ENCODE data around the gene GJD2.

GJD2 gene

DNA sequence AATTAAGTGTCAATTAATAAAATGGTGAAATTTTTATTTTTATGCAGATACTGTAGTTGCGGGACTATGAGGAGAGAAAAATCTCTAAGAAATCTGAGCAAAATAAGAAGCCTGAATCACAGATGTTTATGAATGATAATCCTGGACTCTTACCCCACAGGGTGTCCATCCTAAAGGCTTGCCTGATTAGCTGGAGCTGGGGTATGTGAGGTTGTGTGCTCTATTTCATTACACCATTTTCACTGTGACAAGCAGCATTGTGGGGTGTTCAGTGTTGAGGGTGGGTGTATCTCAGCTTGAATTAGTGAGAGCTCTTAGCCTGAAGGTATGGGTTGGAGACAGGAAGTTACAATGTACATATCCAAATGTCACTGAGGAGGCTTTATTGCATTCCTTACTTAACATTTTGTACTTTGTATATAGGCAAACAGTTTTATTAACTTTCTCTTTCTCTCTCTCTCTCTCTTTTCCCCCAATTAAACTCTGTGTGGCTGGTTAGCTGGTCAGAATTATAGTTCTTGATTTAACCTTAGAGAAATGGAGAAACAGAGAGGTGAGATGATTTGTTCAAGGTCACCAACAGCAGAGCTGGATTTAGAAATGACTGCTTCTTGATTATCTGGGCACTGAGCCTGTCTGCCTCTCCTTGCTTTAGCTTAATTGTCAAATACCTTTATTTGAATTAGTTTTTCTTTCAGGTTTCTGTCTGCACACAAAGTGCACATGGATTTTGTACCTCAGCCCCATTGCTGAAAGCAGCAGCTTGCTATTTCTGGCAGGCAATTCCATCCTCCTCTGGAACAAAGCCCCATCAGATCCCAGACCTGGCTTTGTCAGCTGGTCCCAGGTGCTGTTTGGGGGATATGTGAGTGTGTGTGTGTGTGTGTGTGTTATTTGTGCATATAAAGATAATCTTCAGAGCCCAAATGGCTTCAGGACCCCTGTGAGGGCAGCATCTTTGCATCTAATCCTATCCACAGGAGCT, 35.8 kb downstream of the GJD2 start:
- DNase-seq: no peak
- no peak overlapping the region for H3K4me3 ChIP-seq (ENCODE audit: insufficient read depth, low read depth, low read length, poor library complexity, severe bottlenecking)
- H3K27me3 ChIP-seq (replicated peaks; ENCODE audit: control insufficient read depth, insufficient read depth, low read length, poor library complexity, severe bottlenecking): peaks cover 8% of the 10 kb centered on the region
- no peaks in the 10 kb centered on the region for H3K36me3 ChIP-seq (ENCODE audit: control insufficient read depth, insufficient read depth, low read length)
- H3K9me3 ChIP-seq (ENCODE audit: control insufficient read depth, low read length): no peaks in the 10 kb centered on the region
- no peaks in the 10 kb centered on the region for H3K4me1 ChIP-seq (ENCODE audit: control insufficient read depth, insufficient read depth, low read length, poor library complexity, severe bottlenecking)
- no peak overlapping the region for H3K27ac ChIP-seq (ENCODE audit: insufficient read depth, low read length, poor library complexity, severe bottlenecking)

DNA sequence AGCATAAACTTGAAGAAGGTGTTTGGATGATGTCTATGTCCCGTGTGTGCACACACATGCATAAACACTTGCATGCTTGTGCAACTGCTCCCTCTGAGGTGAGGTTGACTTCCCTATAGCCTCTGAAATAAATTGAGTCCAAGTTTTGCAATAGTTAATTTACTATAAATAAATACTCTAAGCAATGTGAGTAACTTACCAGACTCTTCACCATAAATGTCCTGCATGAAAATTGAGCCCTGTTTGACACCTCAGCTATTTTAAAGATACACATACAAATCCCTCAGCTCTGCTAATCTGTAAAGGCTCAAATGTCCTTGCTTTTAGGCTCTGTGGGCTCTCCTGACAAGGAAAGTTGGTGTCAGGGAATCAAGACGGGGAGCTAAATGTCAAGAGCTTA, 37.1 kb downstream of the GJD2 start:
- Histone ChIP-seq H3K27me3 (replicated peaks; ENCODE audit: control insufficient read depth, insufficient read depth, low read length, poor library complexity, severe bottlenecking) (peaks cover 8% of the 10 kb centered on the region), H3K9me3 (ENCODE audit: control insufficient read depth, low read length) (no peaks in the 10 kb centered on the region), H3K4me1 (ENCODE audit: control insufficient read depth, insufficient read depth, low read length, poor library complexity, severe bottlenecking) (no peaks in the 10 kb centered on the region), H3K27ac (ENCODE audit: insufficient read depth, low read length, poor library complexity, severe bottlenecking) (no peak overlapping the region), H3K36me3 (ENCODE audit: control insufficient read depth, insufficient read depth, low read length) (no peaks in the 10 kb centered on the region), H3K4me3 (ENCODE audit: insufficient read depth, low read depth, low read length, poor library complexity, severe bottlenecking) (no peak overlapping the region)
- no peak for DNase-seq

DNA sequence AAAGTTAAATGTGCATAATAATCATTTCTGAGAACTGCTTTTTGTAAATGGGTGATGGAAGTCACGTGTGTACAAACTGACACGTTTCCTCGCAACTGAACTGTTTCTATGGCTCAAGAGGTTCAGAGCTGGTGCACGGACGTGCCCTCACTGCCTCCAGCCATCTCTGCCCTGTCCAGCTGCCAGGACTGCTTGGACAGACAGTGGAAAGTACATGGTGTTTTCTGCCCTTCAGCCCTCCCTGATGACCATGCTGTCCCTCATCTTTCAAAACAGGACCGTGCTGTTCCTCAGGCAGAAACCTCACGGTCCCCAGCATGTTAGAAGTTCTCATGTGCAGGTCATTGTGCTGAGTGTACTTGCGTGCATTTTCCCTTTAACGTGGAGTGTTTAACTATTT, 38.7 kb downstream of the GJD2 start:
- Histone ChIP-seq H3K27me3 (replicated peaks; ENCODE audit: control insufficient read depth, insufficient read depth, low read length, poor library complexity, severe bottlenecking) (peaks cover 4% of the 10 kb centered on the region), H3K27ac (ENCODE audit: insufficient read depth, low read length, poor library complexity, severe bottlenecking) (no peak overlapping the region), H3K4me3 (ENCODE audit: insufficient read depth, low read depth, low read length, poor library complexity, severe bottlenecking) (no peak overlapping the region), H3K4me1 (ENCODE audit: control insufficient read depth, insufficient read depth, low read length, poor library complexity, severe bottlenecking) (no peaks in the 10 kb centered on the region), H3K36me3 (ENCODE audit: control insufficient read depth, insufficient read depth, low read length) (no peaks in the 10 kb centered on the region), H3K9me3 (ENCODE audit: control insufficient read depth, low read length) (no peaks in the 10 kb centered on the region)
- DNase-seq: no peak

DNA sequence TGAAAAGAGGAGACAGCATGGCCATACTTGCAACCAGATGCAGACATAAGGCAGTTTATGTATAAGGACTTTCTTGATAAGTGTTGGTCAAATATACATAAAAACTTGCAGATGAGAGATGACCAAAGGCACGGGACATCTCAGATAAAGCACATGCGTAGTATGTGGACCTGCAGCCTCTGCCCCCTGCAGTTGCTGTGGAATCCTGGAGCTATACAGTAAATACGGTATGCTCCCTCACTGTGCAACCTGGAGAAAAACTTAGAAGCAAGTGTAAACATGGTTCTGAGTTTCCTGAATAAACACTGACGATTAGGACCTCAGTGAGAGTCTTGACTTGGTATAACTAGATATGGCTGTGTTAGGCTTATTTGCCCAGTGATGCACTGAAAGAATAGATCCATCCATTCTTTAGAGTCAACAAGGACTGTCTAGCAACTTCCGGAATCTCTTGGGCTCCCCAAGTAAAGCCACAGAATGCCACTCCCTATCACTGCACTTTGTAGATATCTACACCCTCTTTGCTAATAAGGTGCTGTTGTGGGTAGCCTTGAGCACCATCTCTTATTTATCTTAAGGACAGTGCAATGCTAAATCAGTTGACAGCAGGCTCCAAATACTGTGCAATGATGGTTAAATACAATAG, 40.2 kb downstream of the GJD2 start:
- Histone ChIP-seq H3K36me3 (ENCODE audit: control insufficient read depth, insufficient read depth, low read length) (no peaks in the 10 kb centered on the region), H3K27ac (ENCODE audit: insufficient read depth, low read length, poor library complexity, severe bottlenecking) (no peak overlapping the region), H3K4me3 (ENCODE audit: insufficient read depth, low read depth, low read length, poor library complexity, severe bottlenecking) (no peak overlapping the region), H3K9me3 (ENCODE audit: control insufficient read depth, low read length) (no peaks in the 10 kb centered on the region), H3K27me3 (replicated peaks; ENCODE audit: control insufficient read depth, insufficient read depth, low read length, poor library complexity, severe bottlenecking) (peaks cover 4% of the 10 kb centered on the region), H3K4me1 (ENCODE audit: control insufficient read depth, insufficient read depth, low read length, poor library complexity, severe bottlenecking) (no peaks in the 10 kb centered on the region)
- no peak for DNase-seq

DNA sequence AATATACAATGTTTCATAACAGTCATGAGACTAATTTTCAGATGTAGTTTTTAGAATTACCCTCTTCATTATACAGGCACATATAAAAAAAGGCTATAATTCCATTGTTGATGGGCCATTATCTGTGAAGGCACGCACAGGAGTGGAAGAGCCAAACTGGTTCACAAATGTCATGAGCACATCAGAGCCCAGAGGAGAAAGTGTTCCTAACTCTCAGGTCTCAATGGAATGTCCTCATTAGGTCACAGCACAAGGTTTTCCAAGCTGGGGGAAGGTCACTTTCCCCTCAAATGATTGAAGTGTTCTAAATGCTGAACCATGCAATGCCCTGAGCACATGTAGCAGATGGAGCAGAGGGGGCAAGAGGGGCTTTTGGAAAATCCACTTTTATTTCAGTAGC, 41.2 kb downstream of the GJD2 start:
- Histone ChIP-seq H3K4me1 (ENCODE audit: control insufficient read depth, insufficient read depth, low read length, poor library complexity, severe bottlenecking) (no peaks in the 10 kb centered on the region), H3K9me3 (ENCODE audit: control insufficient read depth, low read length) (no peaks in the 10 kb centered on the region), H3K27me3 (replicated peaks; ENCODE audit: control insufficient read depth, insufficient read depth, low read length, poor library complexity, severe bottlenecking) (peaks cover 4% of the 10 kb centered on the region), H3K4me3 (ENCODE audit: insufficient read depth, low read depth, low read length, poor library complexity, severe bottlenecking) (no peak overlapping the region), H3K27ac (ENCODE audit: insufficient read depth, low read length, poor library complexity, severe bottlenecking) (no peak overlapping the region), H3K36me3 (ENCODE audit: control insufficient read depth, insufficient read depth, low read length) (no peaks in the 10 kb centered on the region)
- DNase-seq: no peak

DNA sequence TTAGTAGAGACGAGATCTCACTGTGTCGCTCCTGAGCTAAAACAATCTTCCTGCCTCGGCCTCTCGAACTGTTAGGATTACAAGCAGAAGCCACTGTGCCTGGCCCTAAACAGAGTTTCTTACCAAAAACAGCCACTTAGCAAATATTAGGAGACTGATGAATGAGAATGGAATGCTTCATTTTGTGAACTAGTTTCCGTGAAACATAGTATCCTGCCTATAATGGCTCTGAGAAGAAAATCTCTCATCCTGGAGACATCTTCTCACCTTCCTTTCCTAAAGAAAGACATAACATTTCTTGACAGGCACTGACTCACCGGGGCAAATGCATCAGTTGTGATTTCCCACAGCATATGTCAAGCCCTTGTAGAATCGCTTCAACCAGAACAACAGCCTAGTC, 44.9 kb downstream of the GJD2 start:
- Histone ChIP-seq H3K9me3 (ENCODE audit: control insufficient read depth, low read length) (no peaks in the 10 kb centered on the region), H3K36me3 (ENCODE audit: control insufficient read depth, insufficient read depth, low read length) (no peaks in the 10 kb centered on the region), H3K4me1 (ENCODE audit: control insufficient read depth, insufficient read depth, low read length, poor library complexity, severe bottlenecking) (no peaks in the 10 kb centered on the region), H3K4me3 (ENCODE audit: insufficient read depth, low read depth, low read length, poor library complexity, severe bottlenecking) (no peak overlapping the region), H3K27me3 (replicated peaks; ENCODE audit: control insufficient read depth, insufficient read depth, low read length, poor library complexity, severe bottlenecking) (peaks cover 4% of the 10 kb centered on the region), H3K27ac (ENCODE audit: insufficient read depth, low read length, poor library complexity, severe bottlenecking) (no peak overlapping the region)
- DNase-seq: no peak

DNA sequence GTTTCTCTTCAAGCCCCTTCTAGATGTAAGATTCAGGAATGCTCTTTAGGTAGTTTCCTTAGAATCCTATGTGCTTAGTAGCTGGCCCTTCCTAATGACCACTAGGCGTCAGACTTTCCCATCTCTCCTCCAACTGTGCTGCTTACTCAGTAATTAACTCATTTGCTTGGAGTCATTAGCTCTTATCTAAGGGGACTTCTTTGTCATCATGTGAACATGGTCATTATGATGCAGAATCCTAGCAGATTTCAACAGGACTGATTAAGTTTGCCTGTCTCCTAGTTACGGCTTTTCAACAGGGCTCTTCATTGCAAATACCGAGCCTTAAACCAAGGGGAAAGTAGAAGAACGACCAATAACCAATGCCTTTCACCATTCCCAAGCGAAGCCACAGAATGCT, 46.4 kb downstream of the GJD2 start:
- Histone ChIP-seq H3K4me3 (ENCODE audit: insufficient read depth, low read depth, low read length, poor library complexity, severe bottlenecking) (no peak overlapping the region), H3K27ac (ENCODE audit: insufficient read depth, low read length, poor library complexity, severe bottlenecking) (no peak overlapping the region), H3K27me3 (replicated peaks; ENCODE audit: control insufficient read depth, insufficient read depth, low read length, poor library complexity, severe bottlenecking) (no peaks in the 10 kb centered on the region), H3K9me3 (ENCODE audit: control insufficient read depth, low read length) (no peaks in the 10 kb centered on the region), H3K36me3 (ENCODE audit: control insufficient read depth, insufficient read depth, low read length) (no peaks in the 10 kb centered on the region), H3K4me1 (ENCODE audit: control insufficient read depth, insufficient read depth, low read length, poor library complexity, severe bottlenecking) (no peaks in the 10 kb centered on the region)
- no peak for DNase-seq

DNA sequence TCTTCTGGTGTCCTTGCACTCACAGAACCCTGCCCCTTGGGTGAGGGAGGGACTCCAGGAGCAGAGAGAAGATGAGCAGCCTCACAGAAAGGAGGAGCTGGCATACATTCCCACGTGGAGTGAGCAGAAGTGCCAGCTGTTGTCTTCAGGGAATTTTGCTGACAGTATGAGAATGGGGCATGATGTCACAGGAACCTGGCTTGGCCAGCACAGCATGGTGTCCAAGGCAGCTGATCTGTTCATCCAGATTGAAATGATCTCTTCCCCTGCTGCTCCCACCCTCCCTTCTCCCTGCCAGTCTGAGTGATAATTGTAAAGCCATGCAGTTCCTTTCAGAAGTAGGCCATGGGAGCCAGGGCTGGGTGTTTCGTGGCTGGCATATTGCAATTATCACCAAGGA, 53.3 kb downstream of the GJD2 start:
- Histone ChIP-seq H3K36me3 (ENCODE audit: control insufficient read depth, insufficient read depth, low read length) (no peaks in the 10 kb centered on the region), H3K27ac (ENCODE audit: insufficient read depth, low read length, poor library complexity, severe bottlenecking) (no peak overlapping the region), H3K4me3 (ENCODE audit: insufficient read depth, low read depth, low read length, poor library complexity, severe bottlenecking) (no peak overlapping the region), H3K4me1 (ENCODE audit: control insufficient read depth, insufficient read depth, low read length, poor library complexity, severe bottlenecking) (no peaks in the 10 kb centered on the region), H3K27me3 (replicated peaks; ENCODE audit: control insufficient read depth, insufficient read depth, low read length, poor library complexity, severe bottlenecking) (no peaks in the 10 kb centered on the region), H3K9me3 (ENCODE audit: control insufficient read depth, low read length) (no peaks in the 10 kb centered on the region)
- no peak for DNase-seq

Measured in effector memory CD4-positive, alpha-beta T cell (primary cell).